WTC11 (cell line): ENCODE measurements around the gene CLVS2. TPM values are rescaled to one million over a fixed set of nuclear protein-coding genes. Genes with fewer than 3 reads are reported as not detected.

ENCODE experiments used
- ATAC-seq: fragments of 200-7000 bp; cut with Tn5 transposase; 2 replicates; pipeline ENCODE4 v1.10.0; 2021; ENCODE audit warnings: mild to moderate bottlenecking, moderate library complexity
- CTCF ChIA-PET: fragments of 300-600 bp; sonication (Branson Sonifier 250); formaldehyde crosslinking; loops from one replicate; lab custom pipeline; 2021; ENCODE audit warnings: antibody characterized with exemption; lab: Charles Lee
- POLR2A ChIA-PET: fragments of 350-600 bp; sonication (Branson Sonifier 250); formaldehyde crosslinking; loops from one replicate; lab custom pipeline; 2021; ENCODE audit warnings: antibody characterized with exemption; lab: Charles Lee
- DNase-seq: peaks from one replicate; pipeline ENCODE4 v3.0.0; 2021; ENCODE audit warnings: low spot score
- H3K27ac Mint-ChIP-seq: 2 replicates; pipeline ENCODE4 v1.8.0; 2021; ENCODE audit warnings: mixed read lengths
- H3K27me3 Mint-ChIP-seq: 2 replicates; pipeline ENCODE4 v1.8.0; 2021; ENCODE audit warnings: low read depth, mild to moderate bottlenecking, moderate library complexity, mixed read lengths
- H3K36me3 Mint-ChIP-seq: 2 replicates; pipeline ENCODE4 v1.8.0; 2021; ENCODE audit warnings: mixed read lengths
- H3K4me1 Mint-ChIP-seq: 2 replicates; pipeline ENCODE4 v1.8.0; 2022; ENCODE audit warnings: mixed read lengths
- H3K4me3 Mint-ChIP-seq: 2 replicates; pipeline ENCODE4 v1.8.0; 2021; ENCODE audit warnings: mild to moderate bottlenecking, moderate library complexity, mixed read lengths
- H3K9me3 Mint-ChIP-seq: 2 replicates; pipeline ENCODE4 v1.8.0; 2021; ENCODE audit warnings: mixed read lengths
- CREM ChIP-seq: sonication (generic); formaldehyde crosslinking; IDR thresholded peaks from 2 replicates; pipeline ENCODE4 v1.8.1; 2022; ENCODE audit warnings: mild to moderate bottlenecking, missing genetic modification reagents, moderate library complexity
- ELF4 ChIP-seq: sonication (generic); formaldehyde crosslinking; IDR thresholded peaks from 2 replicates; pipeline ENCODE4 v1.8.1; 2022; ENCODE audit warnings: low read depth, mild to moderate bottlenecking, moderate library complexity, missing genetic modification reagents
- ETV6 ChIP-seq: sonication (generic); formaldehyde crosslinking; IDR thresholded peaks from 2 replicates; pipeline ENCODE4 v1.8.1; 2022; ENCODE audit warnings: mild to moderate bottlenecking, missing genetic modification reagents
- GABPB1 ChIP-seq: sonication (generic); formaldehyde crosslinking; IDR thresholded peaks from 2 replicates; pipeline ENCODE4 v1.8.1; 2023; ENCODE audit warnings: mild to moderate bottlenecking, missing genetic modification reagents
- NFATC4 ChIP-seq: fragments of 250-450 bp; sonication (Bioruptor Pico); IDR thresholded peaks from 2 replicates; pipeline ENCODE4 v1.9.0; 2021; ENCODE audit warnings: mild to moderate bottlenecking
- NR3C1 ChIP-seq: sonication (generic); formaldehyde crosslinking; conservative IDR thresholded peaks from 2 replicates; pipeline ENCODE4 v1.8.1; 2023; ENCODE audit warnings: low read depth, mild to moderate bottlenecking, missing genetic modification reagents
- SMAD4 ChIP-seq: sonication (generic); formaldehyde crosslinking; IDR thresholded peaks from 2 replicates; pipeline ENCODE4 v1.8.0; 2022; ENCODE audit warnings: mild to moderate bottlenecking, missing genetic modification reagents
- SP1 ChIP-seq: sonication (generic); formaldehyde crosslinking; conservative IDR thresholded peaks from 2 replicates; pipeline ENCODE4 v1.8.1; 2022; ENCODE audit warnings: missing genetic modification reagents
- ZBTB21 ChIP-seq: sonication (generic); formaldehyde crosslinking; IDR thresholded peaks from 2 replicates; pipeline ENCODE4 v1.8.1; 2023; ENCODE audit warnings: mild to moderate bottlenecking, missing genetic modification reagents, borderline replicate concordance
- ZNF219 ChIP-seq: sonication (generic); formaldehyde crosslinking; IDR thresholded peaks from 2 replicates; pipeline ENCODE4 v1.8.0; 2023; ENCODE audit warnings: missing genetic modification reagents, mild to moderate bottlenecking, borderline replicate concordance
- ZNF423 ChIP-seq: fragments of 250-450 bp; sonication (Bioruptor Pico); IDR thresholded peaks from 2 replicates; pipeline ENCODE4 v2.1.2; 2022; ENCODE audit warnings: mild to moderate bottlenecking, moderate library complexity
- total RNA-seq: library from RNA; stranded (reverse); gene quantifications from 3 replicates; pipeline ENCODE4 v1.2.3, GENCODE V29; 2021
- TF ChIP-seq, protein P1 (sequence below): sonication (generic); formaldehyde crosslinking; IDR thresholded peaks from 2 replicates; pipeline ENCODE4 v1.8.1; 2022; ENCODE audit warnings: mild to moderate bottlenecking, moderate library complexity, missing genetic modification reagents
- TF ChIP-seq, protein P2 (sequence below): sonication (generic); formaldehyde crosslinking; IDR thresholded peaks from 2 replicates; pipeline ENCODE4 v1.8.1; 2023; ENCODE audit warnings: mild to moderate bottlenecking, moderate library complexity, missing genetic modification reagents
- TF ChIP-seq, protein P3 (sequence below): sonication (generic); formaldehyde crosslinking; IDR thresholded peaks from 2 replicates; pipeline ENCODE4 v1.8.0; 2023; ENCODE audit warnings: missing genetic modification reagents
- TF ChIP-seq, protein P4 (sequence below): sonication (generic); formaldehyde crosslinking; IDR thresholded peaks from 2 replicates; pipeline ENCODE4 v1.8.1; 2023; ENCODE audit warnings: mild to moderate bottlenecking, missing genetic modification reagents
- TF ChIP-seq, protein P5 (sequence below): sonication (generic); formaldehyde crosslinking; IDR thresholded peaks from 2 replicates; pipeline ENCODE4 v1.8.1; 2022; ENCODE audit warnings: low read depth, missing genetic modification reagents, borderline replicate concordance
- TF ChIP-seq, protein P6 (sequence below): sonication (generic); formaldehyde crosslinking; IDR thresholded peaks from 2 replicates; pipeline ENCODE4 v1.8.1; 2023; ENCODE audit warnings: mild to moderate bottlenecking, missing genetic modification reagents, moderate library complexity
- TF ChIP-seq, protein P7 (sequence below): fragments of 250-450 bp; sonication (Bioruptor Pico); IDR thresholded peaks from 2 replicates; pipeline ENCODE4 v1.9.0; 2021; ENCODE audit warnings: mild to moderate bottlenecking, borderline replicate concordance
- TF ChIP-seq, protein P8 (sequence below): fragments of 250-450 bp; sonication (Bioruptor Pico); IDR thresholded peaks from 2 replicates; pipeline ENCODE4 v1.9.0; 2021; ENCODE audit warnings: moderate library complexity, mild to moderate bottlenecking, inconsistent platforms, borderline replicate concordance

CLVS2 gene
- total RNA-seq, 1 experiment from 2014 or later: 0.90 TPM

DNA sequence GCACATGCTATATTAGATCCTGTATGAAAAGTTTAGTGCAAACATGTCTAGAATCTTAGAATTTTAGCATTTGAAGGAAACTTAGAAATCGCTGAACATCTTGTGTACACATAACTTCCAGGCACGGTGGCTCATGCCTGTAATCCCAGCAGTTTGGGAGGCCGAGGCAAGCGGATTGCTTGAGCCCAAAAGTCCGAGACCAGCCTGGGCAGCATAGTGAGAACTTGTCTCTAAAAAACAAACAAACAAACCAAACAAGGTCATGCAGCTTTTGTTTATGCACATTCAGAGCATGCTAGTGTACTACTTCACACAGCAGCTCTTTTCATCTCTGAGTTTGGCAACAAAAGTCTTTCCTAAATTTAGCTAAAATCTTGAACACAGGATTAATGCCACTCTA is 32.2 kb downstream of the CLVS2 start:
- Mint-ChIP-seq H3K4me3 (no peak overlapping the region), H3K4me1 (no peaks in the 10 kb centered on the region), H3K27ac (no peak overlapping the region), H3K36me3 (no peaks in the 10 kb centered on the region), H3K27me3 (no peaks in the 10 kb centered on the region), H3K9me3 (no peaks in the 10 kb centered on the region)
- TF ChIP-seq, protein P1, sequence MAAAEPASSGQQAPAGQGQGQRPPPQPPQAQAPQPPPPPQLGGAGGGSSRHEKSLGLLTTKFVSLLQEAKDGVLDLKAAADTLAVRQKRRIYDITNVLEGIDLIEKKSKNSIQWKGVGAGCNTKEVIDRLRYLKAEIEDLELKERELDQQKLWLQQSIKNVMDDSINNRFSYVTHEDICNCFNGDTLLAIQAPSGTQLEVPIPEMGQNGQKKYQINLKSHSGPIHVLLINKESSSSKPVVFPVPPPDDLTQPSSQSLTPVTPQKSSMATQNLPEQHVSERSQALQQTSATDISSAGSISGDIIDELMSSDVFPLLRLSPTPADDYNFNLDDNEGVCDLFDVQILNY (CRISPR knock-in tag): no peak
- TF ChIP-seq SMAD4 (no peak), SP1 (CRISPR knock-in tag) (no peak), ELF4 (CRISPR knock-in tag) (no peak), NR3C1 (no peak)
- TF ChIP-seq, protein P2, sequence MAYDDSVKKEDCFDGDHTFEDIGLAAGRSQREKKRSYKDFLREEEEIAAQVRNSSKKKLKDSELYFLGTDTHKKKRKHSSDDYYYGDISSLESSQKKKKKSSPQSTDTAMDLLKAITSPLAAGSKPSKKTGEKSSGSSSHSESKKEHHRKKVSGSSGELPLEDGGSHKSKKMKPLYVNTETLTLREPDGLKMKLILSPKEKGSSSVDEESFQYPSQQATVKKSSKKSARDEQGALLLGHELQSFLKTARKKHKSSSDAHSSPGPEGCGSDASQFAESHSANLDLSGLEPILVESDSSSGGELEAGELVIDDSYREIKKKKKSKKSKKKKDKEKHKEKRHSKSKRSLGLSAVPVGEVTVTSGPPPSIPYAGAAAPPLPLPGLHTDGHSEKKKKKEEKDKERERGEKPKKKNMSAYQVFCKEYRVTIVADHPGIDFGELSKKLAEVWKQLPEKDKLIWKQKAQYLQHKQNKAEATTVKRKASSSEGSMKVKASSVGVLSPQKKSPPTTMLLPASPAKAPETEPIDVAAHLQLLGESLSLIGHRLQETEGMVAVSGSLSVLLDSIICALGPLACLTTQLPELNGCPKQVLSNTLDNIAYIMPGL: no peak
- TF ChIP-seq, protein P3, sequence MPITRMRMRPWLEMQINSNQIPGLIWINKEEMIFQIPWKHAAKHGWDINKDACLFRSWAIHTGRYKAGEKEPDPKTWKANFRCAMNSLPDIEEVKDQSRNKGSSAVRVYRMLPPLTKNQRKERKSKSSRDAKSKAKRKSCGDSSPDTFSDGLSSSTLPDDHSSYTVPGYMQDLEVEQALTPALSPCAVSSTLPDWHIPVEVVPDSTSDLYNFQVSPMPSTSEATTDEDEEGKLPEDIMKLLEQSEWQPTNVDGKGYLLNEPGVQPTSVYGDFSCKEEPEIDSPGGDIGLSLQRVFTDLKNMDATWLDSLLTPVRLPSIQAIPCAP (CRISPR knock-in tag): no peak
- TF ChIP-seq, protein P4, sequence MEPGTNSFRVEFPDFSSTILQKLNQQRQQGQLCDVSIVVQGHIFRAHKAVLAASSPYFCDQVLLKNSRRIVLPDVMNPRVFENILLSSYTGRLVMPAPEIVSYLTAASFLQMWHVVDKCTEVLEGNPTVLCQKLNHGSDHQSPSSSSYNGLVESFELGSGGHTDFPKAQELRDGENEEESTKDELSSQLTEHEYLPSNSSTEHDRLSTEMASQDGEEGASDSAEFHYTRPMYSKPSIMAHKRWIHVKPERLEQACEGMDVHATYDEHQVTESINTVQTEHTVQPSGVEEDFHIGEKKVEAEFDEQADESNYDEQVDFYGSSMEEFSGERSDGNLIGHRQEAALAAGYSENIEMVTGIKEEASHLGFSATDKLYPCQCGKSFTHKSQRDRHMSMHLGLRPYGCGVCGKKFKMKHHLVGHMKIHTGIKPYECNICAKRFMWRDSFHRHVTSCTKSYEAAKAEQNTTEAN (CRISPR knock-in tag): no peak
- ChIA-PET CTCF (no interaction called here), POLR2A (no interaction called here)
- no peak for ATAC-seq
- no peak for DNase-seq

DNA sequence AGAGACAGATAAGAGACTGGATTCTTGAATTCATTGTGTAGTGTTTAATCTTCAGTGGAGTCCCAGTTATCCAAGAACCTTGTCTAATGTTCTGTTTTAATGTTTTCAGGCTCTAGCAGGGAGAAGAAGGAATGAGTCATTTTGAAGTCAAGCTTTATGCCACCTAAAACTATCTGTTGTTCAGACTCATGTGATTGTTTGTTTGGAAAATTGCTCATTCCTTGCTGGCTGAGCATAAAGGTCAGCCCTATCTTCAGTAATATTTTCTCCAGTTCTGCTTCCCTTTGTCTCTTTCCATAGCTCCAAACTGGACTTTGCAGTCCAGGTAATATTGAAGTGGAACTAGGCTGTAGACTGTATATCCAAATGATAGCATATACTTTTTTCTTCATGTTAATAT is 34.2 kb downstream of the CLVS2 start:
- ATAC-seq: no peak

More for the DNA sequence above, 34.2 kb downstream of the CLVS2 start:
- DNase-seq: no peak
- H3K4me1 Mint-ChIP-seq: no peaks in the 10 kb centered on the region
- TF ChIP-seq CREM (CRISPR knock-in tag): no peak
- TF ChIP-seq ETV6 (CRISPR knock-in tag): no peak
- TF ChIP-seq, protein P5, sequence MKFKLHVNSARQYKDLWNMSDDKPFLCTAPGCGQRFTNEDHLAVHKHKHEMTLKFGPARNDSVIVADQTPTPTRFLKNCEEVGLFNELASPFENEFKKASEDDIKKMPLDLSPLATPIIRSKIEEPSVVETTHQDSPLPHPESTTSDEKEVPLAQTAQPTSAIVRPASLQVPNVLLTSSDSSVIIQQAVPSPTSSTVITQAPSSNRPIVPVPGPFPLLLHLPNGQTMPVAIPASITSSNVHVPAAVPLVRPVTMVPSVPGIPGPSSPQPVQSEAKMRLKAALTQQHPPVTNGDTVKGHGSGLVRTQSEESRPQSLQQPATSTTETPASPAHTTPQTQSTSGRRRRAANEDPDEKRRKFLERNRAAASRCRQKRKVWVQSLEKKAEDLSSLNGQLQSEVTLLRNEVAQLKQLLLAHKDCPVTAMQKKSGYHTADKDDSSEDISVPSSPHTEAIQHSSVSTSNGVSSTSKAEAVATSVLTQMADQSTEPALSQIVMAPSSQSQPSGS (CRISPR knock-in tag): no peak
- TF ChIP-seq GABPB1 (CRISPR knock-in tag): no peak
- TF ChIP-seq ZNF423 (CRISPR knock-in tag): no peak
- no peak for TF ChIP-seq NFATC4 (CRISPR knock-in tag)
- no peak for TF ChIP-seq ZNF219
- TF ChIP-seq, protein P6, sequence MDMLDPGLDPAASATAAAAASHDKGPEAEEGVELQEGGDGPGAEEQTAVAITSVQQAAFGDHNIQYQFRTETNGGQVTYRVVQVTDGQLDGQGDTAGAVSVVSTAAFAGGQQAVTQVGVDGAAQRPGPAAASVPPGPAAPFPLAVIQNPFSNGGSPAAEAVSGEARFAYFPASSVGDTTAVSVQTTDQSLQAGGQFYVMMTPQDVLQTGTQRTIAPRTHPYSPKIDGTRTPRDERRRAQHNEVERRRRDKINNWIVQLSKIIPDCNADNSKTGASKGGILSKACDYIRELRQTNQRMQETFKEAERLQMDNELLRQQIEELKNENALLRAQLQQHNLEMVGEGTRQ (CRISPR knock-in tag): no peak
- TF ChIP-seq, protein P7, sequence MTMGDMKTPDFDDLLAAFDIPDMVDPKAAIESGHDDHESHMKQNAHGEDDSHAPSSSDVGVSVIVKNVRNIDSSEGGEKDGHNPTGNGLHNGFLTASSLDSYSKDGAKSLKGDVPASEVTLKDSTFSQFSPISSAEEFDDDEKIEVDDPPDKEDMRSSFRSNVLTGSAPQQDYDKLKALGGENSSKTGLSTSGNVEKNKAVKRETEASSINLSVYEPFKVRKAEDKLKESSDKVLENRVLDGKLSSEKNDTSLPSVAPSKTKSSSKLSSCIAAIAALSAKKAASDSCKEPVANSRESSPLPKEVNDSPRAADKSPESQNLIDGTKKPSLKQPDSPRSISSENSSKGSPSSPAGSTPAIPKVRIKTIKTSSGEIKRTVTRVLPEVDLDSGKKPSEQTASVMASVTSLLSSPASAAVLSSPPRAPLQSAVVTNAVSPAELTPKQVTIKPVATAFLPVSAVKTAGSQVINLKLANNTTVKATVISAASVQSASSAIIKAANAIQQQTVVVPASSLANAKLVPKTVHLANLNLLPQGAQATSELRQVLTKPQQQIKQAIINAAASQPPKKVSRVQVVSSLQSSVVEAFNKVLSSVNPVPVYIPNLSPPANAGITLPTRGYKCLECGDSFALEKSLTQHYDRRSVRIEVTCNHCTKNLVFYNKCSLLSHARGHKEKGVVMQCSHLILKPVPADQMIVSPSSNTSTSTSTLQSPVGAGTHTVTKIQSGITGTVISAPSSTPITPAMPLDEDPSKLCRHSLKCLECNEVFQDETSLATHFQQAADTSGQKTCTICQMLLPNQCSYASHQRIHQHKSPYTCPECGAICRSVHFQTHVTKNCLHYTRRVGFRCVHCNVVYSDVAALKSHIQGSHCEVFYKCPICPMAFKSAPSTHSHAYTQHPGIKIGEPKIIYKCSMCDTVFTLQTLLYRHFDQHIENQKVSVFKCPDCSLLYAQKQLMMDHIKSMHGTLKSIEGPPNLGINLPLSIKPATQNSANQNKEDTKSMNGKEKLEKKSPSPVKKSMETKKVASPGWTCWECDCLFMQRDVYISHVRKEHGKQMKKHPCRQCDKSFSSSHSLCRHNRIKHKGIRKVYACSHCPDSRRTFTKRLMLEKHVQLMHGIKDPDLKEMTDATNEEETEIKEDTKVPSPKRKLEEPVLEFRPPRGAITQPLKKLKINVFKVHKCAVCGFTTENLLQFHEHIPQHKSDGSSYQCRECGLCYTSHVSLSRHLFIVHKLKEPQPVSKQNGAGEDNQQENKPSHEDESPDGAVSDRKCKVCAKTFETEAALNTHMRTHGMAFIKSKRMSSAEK: no peak
- TF ChIP-seq ZBTB21 (CRISPR knock-in tag): no peak
- TF ChIP-seq, protein P8, sequence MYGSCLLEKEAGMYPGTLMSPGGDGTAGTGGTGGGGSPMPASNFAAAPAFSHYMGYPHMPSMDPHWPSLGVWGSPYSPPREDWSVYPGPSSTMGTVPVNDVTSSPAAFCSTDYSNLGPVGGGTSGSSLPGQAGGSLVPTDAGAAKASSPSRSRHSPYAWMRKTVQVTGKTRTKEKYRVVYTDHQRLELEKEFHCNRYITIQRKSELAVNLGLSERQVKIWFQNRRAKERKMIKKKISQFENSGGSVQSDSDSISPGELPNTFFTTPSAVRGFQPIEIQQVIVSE (CRISPR knock-in tag): no peak
- TF ChIP-seq, all 79 proteins: peak for 0
- no peak overlapping the region for H3K27ac Mint-ChIP-seq
- no peaks in the 10 kb centered on the region for H3K36me3 Mint-ChIP-seq
- H3K4me3 Mint-ChIP-seq: no peak overlapping the region
- CTCF ChIA-PET: no interaction called here
- POLR2A ChIA-PET: no interaction called here
- H3K27me3 Mint-ChIP-seq: peaks cover 2% of the 10 kb centered on the region; the same call in 1 of the 2 replicates
- H3K9me3 Mint-ChIP-seq: no peaks in the 10 kb centered on the region
